Hepatocyte (in vitro differentiated cells): Measurements from ENCODE around the gene VASH2.
"Not testable (repeated sequence)": the region's sequence is repeated elsewhere in the genome, so short reads cannot be mapped to it uniquely, and the experiment has no call there.

Experiments
- CTCF ChIP-seq: fragments of 200-600 bp; sonication (generic); IDR thresholded peaks from 2 replicates; pipeline ENCODE4 v1.5.1; 2016; ENCODE audit warnings: antibody characterized with exemption, mild to moderate bottlenecking; ENCODE audit not compliant: poor library complexity
- EZH2phosphoT487 ChIP-seq: fragments of 200-600 bp; sonication (generic); IDR thresholded peaks from one replicate; pipeline ENCODE4 v1.6.1; 2018; ENCODE audit warnings: antibody characterized with exemption, mild to moderate bottlenecking, low read depth, moderate library complexity; ENCODE audit not compliant: unreplicated experiment, severe bottlenecking

GRCh38 chr1:212910213-212910612, 40.1 kb upstream of the VASH2 start:
- TF ChIP-seq CTCF, EZH2phosphoT487: not testable (repeated sequence)
